GM18505 (cell line): Measurements from ENCODE around the gene RHBG.

ENCODE experiments used
- ATAC-seq: cut with Tn5 transposase; IDR thresholded peaks from one replicate; pipeline ENCODE4 v1.9.1; 2021; ENCODE audit not compliant: unreplicated experiment
- POLR2A ChIP-seq: IDR thresholded peaks from 4 replicates; pipeline ENCODE4 v1.6.1; 2011; ENCODE audit warnings: borderline replicate concordance; ENCODE audit not compliant: insufficient read depth, insufficient read length; ENCODE audit errors: extremely low read depth

Gene RHBG

DNA sequence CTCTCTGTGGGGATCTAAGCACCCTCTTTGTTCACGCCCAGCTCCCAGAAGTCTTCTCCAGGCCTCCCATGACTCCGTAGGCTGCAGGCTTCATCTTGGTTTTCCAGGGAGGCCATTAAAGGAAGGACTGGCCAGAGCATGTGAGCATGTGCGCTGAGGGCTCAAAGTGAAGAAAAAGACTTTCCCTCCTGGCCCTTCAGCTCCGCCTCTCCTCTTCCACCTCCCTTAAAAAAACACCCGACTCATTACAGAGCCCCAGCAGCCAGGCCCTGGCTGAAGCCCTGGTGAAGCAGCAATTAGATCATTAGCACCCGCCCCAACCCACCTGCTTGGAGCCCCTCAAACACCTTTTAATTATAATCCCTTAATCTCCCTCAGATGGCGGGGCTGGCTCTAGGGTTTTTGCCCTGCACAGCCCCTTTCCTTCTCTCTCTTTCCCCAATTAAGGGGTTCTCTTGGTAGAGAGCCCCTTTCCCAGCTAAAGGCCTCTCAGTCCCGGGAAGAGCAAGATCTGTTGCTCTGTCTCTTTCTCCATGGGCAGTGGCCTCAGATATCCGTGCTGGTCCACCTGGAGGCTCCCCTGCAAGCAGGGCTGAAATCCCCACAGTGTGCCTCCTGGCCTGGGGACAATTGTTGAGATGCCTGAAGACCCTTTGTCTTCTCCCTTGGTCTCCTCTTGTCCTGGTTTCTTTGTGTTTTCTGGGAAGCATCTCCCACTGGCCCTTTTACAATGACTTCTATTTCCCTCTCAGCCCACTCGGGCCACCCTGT lies 30.5 kb downstream of the RHBG start:
- ATAC-seq: no peak
- TF ChIP-seq POLR2A: no peak

DNA sequence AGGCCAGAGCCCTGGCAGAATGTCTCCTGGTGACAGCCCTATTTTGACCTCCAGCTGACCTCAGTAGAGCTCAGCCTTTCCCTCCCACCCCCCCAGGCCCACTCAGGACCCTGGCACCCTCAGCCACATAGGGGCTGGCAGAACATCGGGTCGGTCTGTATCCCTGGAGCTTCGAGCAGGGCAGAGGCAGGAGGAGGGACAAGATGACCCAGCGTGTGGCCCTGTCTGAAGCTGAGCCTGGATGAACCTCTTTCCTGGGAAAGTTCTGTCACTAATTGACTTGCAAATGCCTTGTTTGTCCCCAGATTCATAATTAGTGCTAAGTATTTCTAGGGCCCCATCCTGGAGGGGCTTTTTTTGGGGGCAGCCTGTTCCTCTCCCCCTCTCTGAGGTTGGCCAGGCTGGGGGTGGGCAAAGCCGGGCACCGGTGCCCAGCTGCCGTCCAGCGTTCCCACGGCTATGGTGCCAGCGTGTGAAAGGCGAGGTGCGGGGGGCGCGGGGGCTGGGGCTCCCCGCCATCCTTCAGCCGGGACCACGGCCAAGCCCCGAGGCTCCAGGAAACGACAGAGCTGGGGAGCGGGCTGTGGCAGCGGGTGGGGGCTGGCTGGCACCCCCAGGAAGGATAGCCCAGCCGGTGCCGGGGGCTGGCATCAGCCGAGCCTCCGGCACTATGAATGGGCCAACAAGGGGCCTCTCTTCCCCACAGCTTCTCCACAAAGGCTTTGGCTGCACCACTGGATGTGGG lies 31.4 kb downstream of the RHBG start:
- no peak for TF ChIP-seq POLR2A
- no peak for ATAC-seq

DNA sequence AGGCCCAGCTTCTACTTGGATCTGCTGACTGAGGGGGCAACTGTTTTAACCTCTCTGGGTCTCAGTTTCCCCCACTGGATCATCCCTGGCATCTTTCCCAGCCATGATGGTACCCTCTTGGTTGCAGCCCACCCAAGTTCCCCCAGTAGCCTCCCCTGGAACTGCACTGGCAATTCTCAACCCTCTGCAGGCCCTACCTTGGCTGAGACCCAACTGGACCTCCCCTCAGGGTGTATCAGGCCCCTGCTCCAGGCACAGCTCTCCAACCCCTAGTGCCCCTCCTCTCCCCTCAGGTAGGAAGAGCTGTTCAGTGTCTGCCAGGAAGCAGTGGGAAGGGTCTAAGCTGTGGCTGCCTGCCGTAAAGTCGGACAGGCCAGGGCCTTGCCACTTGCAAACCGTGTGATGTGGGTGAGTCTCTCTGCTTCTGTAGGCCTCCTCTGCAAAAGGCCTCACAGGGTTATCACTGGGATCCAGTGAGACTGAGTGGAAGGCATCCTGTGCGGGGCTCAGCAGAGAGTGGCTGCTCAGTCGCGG lies 32.1 kb downstream of the RHBG start:
- TF ChIP-seq POLR2A: no peak

GRCh38 chr1:156401681-156402081 lies 32.7 kb downstream of the RHBG start:
- no peak for TF ChIP-seq POLR2A
- no peak for ATAC-seq

More for the DNA sequence above, 32.1 kb downstream of the RHBG start:
- ATAC-seq: no peak

DNA sequence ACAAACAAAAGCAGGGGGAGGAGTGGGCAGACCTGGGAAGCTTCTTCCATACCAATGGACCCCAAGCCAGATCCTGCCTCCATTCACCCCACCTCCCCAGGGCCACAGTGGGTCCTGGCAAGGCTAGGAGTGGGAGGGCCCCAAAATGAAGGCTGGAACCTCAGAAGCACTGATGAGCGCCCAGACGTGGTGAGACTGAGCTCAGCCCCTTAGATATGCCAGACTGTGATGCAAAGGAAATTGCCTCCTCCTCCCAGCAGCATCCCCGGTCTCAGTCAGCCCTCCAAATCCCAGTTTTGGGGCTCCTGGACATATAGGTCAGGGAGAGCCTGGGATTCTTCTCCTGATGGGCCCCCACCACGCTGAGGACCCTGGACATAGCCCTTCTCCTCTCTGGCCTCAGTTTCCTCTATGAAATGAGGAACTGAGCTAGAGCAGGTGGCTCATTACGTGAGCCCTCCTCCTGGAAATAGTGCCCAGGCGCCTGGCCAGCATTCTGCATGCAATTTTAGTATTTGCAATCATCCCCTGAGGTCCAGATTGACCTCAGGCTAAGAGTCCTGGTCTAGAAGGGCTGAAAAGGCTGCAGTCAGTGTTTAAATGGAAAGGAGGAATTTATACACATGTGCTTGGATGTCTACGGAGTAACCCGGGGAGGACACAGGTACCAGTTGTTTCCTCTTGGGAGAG lies 33.5 kb downstream of the RHBG start:
- TF ChIP-seq POLR2A: no peak
- ATAC-seq: no peak

GRCh38 chr1:156405670-156406069 lies 36.7 kb downstream of the RHBG start:
- no peak for TF ChIP-seq POLR2A
- ATAC-seq: no peak

DNA sequence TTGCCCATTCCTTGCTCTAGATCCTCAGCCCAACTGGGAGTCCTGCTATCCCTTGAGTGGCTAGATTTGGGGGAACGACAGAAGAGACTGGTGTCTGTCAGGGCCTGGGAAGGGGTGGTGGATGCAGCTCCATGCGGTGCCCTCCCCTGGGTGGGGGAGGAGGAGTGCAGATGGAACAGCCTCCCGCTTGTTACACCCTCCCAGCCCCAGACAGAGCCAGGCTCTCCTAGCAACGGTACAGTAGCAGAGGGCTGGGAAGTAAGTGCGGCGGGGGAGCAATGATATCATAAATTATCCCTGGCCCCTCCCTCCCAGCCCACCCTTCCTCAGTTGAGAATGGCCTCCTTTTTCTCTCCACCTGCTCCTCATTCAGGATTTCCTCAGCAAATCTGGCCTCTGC lies 37.2 kb downstream of the RHBG start:
- no peak for TF ChIP-seq POLR2A
- no peak for ATAC-seq

- no peak for TF ChIP-seq POLR2A
- no peak for ATAC-seq
These were observed 38.3 kb downstream of the RHBG start for GRCh38 chr1:156407344-156407743.

DNA sequence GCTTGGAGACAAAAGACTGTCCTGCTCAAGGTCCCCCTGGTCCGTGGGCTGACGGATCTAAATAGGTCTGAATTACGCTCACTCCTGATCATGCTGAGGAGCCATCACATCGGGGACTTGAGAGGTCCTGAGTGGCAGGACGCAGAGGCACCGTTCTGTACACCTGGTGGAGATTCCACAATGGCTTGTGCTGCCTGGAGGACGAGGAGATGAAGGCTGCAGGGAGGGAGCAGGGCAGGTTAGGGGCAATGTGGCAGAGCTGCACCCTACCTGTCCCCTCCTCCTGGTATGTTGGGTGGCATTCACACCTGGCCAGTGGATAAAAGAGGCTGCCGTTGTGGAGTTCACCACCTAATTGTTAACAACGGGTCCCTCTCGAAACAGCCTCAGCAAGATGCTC lies 38.7 kb downstream of the RHBG start:
- TF ChIP-seq POLR2A: no peak
- ATAC-seq: no peak

- no peak for ATAC-seq
- TF ChIP-seq POLR2A: no peak
These were observed 40.4 kb downstream of the RHBG start for GRCh38 chr1:156409439-156409838.

GRCh38 chr1:156410238-156410637 lies 41.2 kb downstream of the RHBG start:
- TF ChIP-seq POLR2A: no peak
- no peak for ATAC-seq

- ATAC-seq: no peak
- TF ChIP-seq POLR2A: no peak
These were observed 41.7 kb downstream of the RHBG start for GRCh38 chr1:156410740-156411139.

DNA sequence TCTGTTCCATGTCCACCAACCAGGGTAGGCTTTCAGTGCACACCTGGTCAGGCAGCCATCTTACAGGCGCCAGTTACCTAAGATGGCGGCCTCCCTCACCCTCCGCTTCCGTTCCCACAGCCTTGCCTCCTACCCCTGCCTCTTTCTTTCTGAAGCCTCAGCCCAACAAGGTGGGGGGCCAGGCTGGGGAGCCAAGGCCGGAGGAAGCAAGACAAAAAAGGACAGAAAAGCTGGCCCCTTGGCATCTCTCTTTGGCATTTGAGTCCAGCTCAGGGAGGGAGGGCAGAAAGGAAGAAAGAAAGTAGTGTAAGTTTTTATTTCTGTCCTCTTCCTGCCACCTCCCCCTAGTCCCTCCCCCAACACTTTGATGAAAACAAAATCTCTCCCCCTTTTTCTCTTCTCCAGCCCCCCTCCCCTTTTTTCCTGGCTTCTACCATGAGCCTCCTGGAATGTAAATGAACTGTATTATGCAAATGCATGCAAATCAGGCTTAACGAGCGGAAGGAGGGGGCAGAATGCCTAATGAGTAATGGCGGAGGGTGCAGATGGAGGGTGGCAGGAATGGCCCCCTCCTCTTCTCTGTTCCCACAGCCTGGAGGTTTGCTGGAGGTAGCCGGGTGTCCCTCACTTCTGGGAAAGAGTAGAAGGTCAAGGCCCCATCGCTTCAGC lies 43.8 kb downstream of the RHBG start:
- no peak for TF ChIP-seq POLR2A
- no peak for ATAC-seq
